GM19240 (cell line): Measurements from ENCODE around the gene FITM1.

Experiments
- DNase-seq: peaks from one replicate; pipeline ENCODE4 v3.0.0; 2011; ENCODE audit warnings: low spot score; ENCODE audit not compliant: insufficient read length

FITM1 gene

GRCh38 chr14:24119691-24120090 is 10.8 kb upstream of the FITM1 start:
- DNase-seq: no peak

GRCh38 chr14:24121210-24121609 is 9.2 kb upstream of the FITM1 start:
- DNase-seq: no peak

- DNase-seq: no peak
Observed at GRCh38 chr14:24122416-24122815, 8.0 kb upstream of the FITM1 start.

GRCh38 chr14:24122898-24123297 is 7.6 kb upstream of the FITM1 start:
- no peak for DNase-seq

GRCh38 chr14:24123424-24124417 is 6.7 kb upstream of the FITM1 start:
- DNase-seq: no peak

GRCh38 chr14:24126939-24127338 is 3.5 kb upstream of the FITM1 start:
- no peak for DNase-seq

GRCh38 chr14:24127673-24128072 is 2.8 kb upstream of the FITM1 start:
- DNase-seq: no peak

- no peak for DNase-seq
Observed at GRCh38 chr14:24129410-24129998, 955 bp upstream of the FITM1 start.

- no peak for DNase-seq
Observed at GRCh38 chr14:24130717-24131548, 474 bp downstream of the FITM1 start.

GRCh38 chr14:24131549-24131966 is 1.1 kb downstream of the FITM1 start:
- DNase-seq: no peak

GRCh38 chr14:24132061-24132685 is 1.7 kb downstream of the FITM1 start:
- no peak for DNase-seq

- no peak for DNase-seq
Observed at GRCh38 chr14:24132976-24133375, 2.5 kb downstream of the FITM1 start.

- DNase-seq: no peak
Observed at GRCh38 chr14:24133735-24134134, 3.3 kb downstream of the FITM1 start.

GRCh38 chr14:24135584-24135833 is 5.0 kb downstream of the FITM1 start:
- DNase-seq: no peak

- peak; percentile 86 for DNase-seq
Observed at GRCh38 chr14:24135834-24136683, 5.6 kb downstream of the FITM1 start, which contains the start of gene PSME1. TSS of gene PSME1 (plus strand) at chr14:24136194. CDS start at chr14:24136263, 69 bp downstream.

GRCh38 chr14:24136684-24137528 is 6.4 kb downstream of the FITM1 start:
- DNase-seq: no peak

- DNase-seq: no peak
Observed at GRCh38 chr14:24137529-24138395, 7.3 kb downstream of the FITM1 start.

GRCh38 chr14:24138396-24139271 is 8.2 kb downstream of the FITM1 start:
- DNase-seq: no peak
